ENCODE results near the gene HAAO. TPM values are rescaled to one million over a fixed set of nuclear protein-coding genes. Genes with fewer than 3 reads are reported as not detected.

HAAO gene
- total RNA-seq, 1 experiment from 2014 or later, result 8.0 TPM

- no peak for TF ChIP-seq ZNF532 (CRISPR knock-in tag; IDR thresholded peaks at IDR 0.05; ENCODE audit: borderline replicate concordance)
These were observed 25.1 kb downstream of the HAAO start (continued) for GRCh38 chr2:42767080-42767898.

DNA sequence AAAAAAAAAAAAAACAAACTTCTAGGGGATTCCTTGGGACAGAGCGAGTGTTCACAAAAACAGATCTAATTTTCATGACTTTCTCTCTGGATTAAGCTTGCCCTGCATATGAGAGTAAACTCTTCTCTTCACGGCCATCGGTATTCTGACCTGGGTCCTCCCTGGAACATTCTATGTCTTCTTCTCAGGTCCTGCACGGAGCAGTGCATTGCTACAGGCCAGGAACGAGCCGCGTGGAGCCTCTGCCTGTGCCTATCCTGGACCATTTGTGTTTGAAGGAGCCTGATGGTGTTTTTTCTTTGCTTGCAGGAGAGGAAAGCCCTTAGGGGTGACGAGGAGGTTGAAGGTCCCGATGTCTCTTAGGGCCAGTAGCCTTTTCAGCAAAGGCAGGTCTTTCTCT is 26.7 kb downstream of the HAAO start:
- TF ChIP-seq NR1H2 (CRISPR knock-in tag; IDR thresholded peaks at IDR 0.05) (no peak), ZNF416 (CRISPR knock-in tag; IDR thresholded peaks at IDR 0.05) (no peak), MYBL2 (CRISPR knock-in tag; IDR thresholded peaks at IDR 0.05) (no peak), TEAD4 (CRISPR knock-in tag; IDR thresholded peaks at IDR 0.05) (no peak), ELF4 (CRISPR knock-in tag; IDR thresholded peaks at IDR 0.05; ENCODE audit: low read depth) (no peak), GRHL2 (CRISPR knock-in tag; IDR thresholded peaks at IDR 0.05; ENCODE audit: insufficient replicate concordance, severe bottlenecking) (no peak), ETV6 (CRISPR knock-in tag; IDR thresholded peaks at IDR 0.05) (no peak), TP53 (CRISPR knock-in tag; IDR thresholded peaks at IDR 0.05) (no peak), ZBTB21 (CRISPR knock-in tag; IDR thresholded peaks at IDR 0.05; ENCODE audit: borderline replicate concordance) (no peak), ZNF396 (CRISPR knock-in tag; IDR thresholded peaks at IDR 0.05; ENCODE audit: borderline replicate concordance) (no peak), ZNF219 (CRISPR knock-in tag; IDR thresholded peaks at IDR 0.05; ENCODE audit: borderline replicate concordance) (no peak), RORB (CRISPR knock-in tag; IDR thresholded peaks at IDR 0.05) (no peak), MLX (CRISPR knock-in tag; IDR thresholded peaks at IDR 0.05) (no peak)
- TF ChIP-seq, protein P1, sequence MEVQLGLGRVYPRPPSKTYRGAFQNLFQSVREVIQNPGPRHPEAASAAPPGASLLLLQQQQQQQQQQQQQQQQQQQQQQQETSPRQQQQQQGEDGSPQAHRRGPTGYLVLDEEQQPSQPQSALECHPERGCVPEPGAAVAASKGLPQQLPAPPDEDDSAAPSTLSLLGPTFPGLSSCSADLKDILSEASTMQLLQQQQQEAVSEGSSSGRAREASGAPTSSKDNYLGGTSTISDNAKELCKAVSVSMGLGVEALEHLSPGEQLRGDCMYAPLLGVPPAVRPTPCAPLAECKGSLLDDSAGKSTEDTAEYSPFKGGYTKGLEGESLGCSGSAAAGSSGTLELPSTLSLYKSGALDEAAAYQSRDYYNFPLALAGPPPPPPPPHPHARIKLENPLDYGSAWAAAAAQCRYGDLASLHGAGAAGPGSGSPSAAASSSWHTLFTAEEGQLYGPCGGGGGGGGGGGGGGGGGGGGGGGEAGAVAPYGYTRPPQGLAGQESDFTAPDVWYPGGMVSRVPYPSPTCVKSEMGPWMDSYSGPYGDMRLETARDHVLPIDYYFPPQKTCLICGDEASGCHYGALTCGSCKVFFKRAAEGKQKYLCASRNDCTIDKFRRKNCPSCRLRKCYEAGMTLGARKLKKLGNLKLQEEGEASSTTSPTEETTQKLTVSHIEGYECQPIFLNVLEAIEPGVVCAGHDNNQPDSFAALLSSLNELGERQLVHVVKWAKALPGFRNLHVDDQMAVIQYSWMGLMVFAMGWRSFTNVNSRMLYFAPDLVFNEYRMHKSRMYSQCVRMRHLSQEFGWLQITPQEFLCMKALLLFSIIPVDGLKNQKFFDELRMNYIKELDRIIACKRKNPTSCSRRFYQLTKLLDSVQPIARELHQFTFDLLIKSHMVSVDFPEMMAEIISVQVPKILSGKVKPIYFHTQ (CRISPR knock-in tag; IDR thresholded peaks at IDR 0.05), result no peak
- TF ChIP-seq, protein P2, sequence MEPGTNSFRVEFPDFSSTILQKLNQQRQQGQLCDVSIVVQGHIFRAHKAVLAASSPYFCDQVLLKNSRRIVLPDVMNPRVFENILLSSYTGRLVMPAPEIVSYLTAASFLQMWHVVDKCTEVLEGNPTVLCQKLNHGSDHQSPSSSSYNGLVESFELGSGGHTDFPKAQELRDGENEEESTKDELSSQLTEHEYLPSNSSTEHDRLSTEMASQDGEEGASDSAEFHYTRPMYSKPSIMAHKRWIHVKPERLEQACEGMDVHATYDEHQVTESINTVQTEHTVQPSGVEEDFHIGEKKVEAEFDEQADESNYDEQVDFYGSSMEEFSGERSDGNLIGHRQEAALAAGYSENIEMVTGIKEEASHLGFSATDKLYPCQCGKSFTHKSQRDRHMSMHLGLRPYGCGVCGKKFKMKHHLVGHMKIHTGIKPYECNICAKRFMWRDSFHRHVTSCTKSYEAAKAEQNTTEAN (CRISPR knock-in tag; IDR thresholded peaks at IDR 0.05), result no peak
- TF ChIP-seq, protein P3, sequence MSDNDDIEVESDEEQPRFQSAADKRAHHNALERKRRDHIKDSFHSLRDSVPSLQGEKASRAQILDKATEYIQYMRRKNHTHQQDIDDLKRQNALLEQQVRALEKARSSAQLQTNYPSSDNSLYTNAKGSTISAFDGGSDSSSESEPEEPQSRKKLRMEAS (CRISPR knock-in tag; IDR thresholded peaks at IDR 0.05), result no peak
- DNase-seq (ENCODE audit: low spot score), result no peak
- POLR2A ChIA-PET, result no interaction called here
- H3K4me1 Mint-ChIP-seq, result peaks cover 15% of the 10 kb centered on the region
- H3K27me3 Mint-ChIP-seq (ENCODE audit: low read depth), result no peaks in the 10 kb centered on the region
- CTCF ChIA-PET, result no interaction called here
- no peak overlapping the region for H3K4me3 Mint-ChIP-seq
- peaks cover 3% of the 10 kb centered on the region; the same call in 1 of the 2 replicates for H3K36me3 Mint-ChIP-seq
- no peak for ATAC-seq
- no peaks in the 10 kb centered on the region for H3K9me3 Mint-ChIP-seq
- peak overlapping the region; percentile 67; the same call in 1 of the 2 replicates for H3K27ac Mint-ChIP-seq

Data from WTC11 (cell line).